ENCODE measurements around the gene CDH12.
"Not testable (repeated sequence)": the region's sequence is repeated elsewhere in the genome, so short reads cannot be mapped to it uniquely, and the experiment has no call there.

DNA sequence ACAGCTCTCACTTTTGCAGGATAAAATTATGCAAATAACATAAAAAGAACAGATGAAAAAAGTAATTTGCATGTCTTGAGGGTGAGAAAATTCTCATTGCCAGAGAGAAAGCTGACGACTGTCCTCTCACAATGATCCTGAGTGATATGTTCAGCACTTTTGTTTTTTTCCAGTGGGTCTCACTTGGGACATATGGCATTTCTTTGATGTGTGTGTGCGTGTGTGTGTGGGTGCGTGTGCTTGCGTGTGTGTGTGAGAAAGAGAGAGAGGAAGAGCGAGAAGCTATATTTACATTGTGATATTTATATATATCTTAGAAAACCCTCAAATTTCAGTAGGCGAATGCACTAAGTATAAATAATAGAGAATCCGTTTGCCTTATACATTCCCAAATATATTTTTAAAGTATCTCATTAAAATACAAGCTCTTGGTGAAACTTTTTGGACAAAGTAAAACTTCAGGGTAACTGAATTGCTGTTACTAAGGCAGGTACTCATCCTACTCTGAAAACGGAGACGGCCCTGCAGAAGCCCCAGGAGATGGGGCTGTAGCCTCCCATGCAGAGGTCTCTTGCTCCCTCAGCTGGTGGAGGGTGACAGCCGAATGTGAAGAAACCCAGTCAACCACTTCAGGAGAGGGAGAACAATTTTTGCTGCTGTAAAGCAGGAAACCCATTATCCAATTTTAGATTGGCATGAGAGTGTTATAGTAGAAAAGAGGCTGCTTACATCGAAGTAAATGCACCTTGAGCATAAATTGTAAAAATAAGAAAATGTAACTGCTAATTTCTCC, 639.2 kb downstream of the CDH12 start:
- TF ChIP-seq, protein P1, sequence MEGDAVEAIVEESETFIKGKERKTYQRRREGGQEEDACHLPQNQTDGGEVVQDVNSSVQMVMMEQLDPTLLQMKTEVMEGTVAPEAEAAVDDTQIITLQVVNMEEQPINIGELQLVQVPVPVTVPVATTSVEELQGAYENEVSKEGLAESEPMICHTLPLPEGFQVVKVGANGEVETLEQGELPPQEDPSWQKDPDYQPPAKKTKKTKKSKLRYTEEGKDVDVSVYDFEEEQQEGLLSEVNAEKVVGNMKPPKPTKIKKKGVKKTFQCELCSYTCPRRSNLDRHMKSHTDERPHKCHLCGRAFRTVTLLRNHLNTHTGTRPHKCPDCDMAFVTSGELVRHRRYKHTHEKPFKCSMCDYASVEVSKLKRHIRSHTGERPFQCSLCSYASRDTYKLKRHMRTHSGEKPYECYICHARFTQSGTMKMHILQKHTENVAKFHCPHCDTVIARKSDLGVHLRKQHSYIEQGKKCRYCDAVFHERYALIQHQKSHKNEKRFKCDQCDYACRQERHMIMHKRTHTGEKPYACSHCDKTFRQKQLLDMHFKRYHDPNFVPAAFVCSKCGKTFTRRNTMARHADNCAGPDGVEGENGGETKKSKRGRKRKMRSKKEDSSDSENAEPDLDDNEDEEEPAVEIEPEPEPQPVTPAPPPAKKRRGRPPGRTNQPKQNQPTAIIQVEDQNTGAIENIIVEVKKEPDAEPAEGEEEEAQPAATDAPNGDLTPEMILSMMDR (IDR thresholded peaks at IDR 0.05; ENCODE audit: insufficient read depth, low read length), result not testable (repeated sequence)
- not testable (repeated sequence) for TF ChIP-seq POLR2AphosphoS5, GABPA (IDR thresholded peaks at IDR 0.05; ENCODE audit: low read depth)
